ENCODE measurements around the gene FJX1.

DNA sequence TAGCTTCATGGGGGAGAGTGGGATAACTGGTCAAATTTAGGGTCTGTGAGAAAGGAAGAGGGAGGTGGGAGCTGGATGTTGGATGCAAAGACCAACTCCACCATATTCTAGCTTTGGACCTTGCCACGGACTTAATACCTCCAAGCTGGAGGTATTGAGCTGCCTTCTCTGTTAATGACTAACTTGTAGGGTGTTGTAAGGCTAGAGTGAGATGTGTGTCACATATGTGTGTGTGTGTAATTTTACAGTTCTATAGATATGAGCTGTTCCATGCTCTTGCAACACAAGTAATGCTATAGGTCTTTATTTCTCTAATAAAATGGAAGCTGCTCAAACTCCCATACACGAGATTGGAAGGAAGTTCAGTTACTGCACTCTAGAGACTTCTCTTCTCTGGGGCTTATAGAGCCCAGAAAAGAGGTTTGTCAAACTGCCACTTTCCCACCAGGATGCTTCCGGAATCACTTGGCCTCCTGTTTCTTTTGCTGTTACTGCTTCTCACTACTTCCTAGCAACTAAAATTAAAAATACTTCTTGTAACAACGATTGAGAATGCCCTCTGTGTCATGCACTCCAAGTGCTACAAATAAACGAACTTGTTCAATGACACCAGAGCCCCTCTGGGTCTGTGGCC, 16.0 kb upstream of the FJX1 start:
- TF ChIP-seq TAF1 (IDR thresholded peaks at IDR 0.05; ENCODE audit: low read depth) = no peak
- no peak for TF ChIP-seq EP300 (IDR thresholded peaks at IDR 0.05; ENCODE audit: borderline replicate concordance)
- TF ChIP-seq YY1 (IDR thresholded peaks at IDR 0.05; ENCODE audit: low read depth) = no peak
- TF ChIP-seq CREB1 (IDR thresholded peaks at IDR 0.05; ENCODE audit: low read depth) = no peak
- TF ChIP-seq, protein P1, sequence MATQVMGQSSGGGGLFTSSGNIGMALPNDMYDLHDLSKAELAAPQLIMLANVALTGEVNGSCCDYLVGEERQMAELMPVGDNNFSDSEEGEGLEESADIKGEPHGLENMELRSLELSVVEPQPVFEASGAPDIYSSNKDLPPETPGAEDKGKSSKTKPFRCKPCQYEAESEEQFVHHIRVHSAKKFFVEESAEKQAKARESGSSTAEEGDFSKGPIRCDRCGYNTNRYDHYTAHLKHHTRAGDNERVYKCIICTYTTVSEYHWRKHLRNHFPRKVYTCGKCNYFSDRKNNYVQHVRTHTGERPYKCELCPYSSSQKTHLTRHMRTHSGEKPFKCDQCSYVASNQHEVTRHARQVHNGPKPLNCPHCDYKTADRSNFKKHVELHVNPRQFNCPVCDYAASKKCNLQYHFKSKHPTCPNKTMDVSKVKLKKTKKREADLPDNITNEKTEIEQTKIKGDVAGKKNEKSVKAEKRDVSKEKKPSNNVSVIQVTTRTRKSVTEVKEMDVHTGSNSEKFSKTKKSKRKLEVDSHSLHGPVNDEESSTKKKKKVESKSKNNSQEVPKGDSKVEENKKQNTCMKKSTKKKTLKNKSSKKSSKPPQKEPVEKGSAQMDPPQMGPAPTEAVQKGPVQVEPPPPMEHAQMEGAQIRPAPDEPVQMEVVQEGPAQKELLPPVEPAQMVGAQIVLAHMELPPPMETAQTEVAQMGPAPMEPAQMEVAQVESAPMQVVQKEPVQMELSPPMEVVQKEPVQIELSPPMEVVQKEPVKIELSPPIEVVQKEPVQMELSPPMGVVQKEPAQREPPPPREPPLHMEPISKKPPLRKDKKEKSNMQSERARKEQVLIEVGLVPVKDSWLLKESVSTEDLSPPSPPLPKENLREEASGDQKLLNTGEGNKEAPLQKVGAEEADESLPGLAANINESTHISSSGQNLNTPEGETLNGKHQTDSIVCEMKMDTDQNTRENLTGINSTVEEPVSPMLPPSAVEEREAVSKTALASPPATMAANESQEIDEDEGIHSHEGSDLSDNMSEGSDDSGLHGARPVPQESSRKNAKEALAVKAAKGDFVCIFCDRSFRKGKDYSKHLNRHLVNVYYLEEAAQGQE (IDR thresholded peaks at IDR 0.05; ENCODE audit: low read depth) = no peak
- no peak for TF ChIP-seq NFIC (IDR thresholded peaks at IDR 0.05)
- TF ChIP-seq, protein P2, sequence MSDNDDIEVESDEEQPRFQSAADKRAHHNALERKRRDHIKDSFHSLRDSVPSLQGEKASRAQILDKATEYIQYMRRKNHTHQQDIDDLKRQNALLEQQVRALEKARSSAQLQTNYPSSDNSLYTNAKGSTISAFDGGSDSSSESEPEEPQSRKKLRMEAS (IDR thresholded peaks at IDR 0.05) = no peak
- no peak for TF ChIP-seq RAD21 (IDR thresholded peaks at IDR 0.05; ENCODE audit: low read depth)
- no peak for TF ChIP-seq ZBTB7A (IDR thresholded peaks at IDR 0.05; ENCODE audit: low read depth)
- no peak for TF ChIP-seq EGR1 (IDR thresholded peaks at IDR 0.05)
